ENCODE results near the gene MAT2B. TPM values are rescaled to one million over a fixed set of nuclear protein-coding genes. Genes with fewer than 3 reads are reported as not detected.

Gene MAT2B
- total and polyA plus RNA-seq, 2 of the 13 experiments (the other 11 are each of a cell fraction or from before 2014, with no cell fraction given): 20.2 to 37.1 TPM

DNA sequence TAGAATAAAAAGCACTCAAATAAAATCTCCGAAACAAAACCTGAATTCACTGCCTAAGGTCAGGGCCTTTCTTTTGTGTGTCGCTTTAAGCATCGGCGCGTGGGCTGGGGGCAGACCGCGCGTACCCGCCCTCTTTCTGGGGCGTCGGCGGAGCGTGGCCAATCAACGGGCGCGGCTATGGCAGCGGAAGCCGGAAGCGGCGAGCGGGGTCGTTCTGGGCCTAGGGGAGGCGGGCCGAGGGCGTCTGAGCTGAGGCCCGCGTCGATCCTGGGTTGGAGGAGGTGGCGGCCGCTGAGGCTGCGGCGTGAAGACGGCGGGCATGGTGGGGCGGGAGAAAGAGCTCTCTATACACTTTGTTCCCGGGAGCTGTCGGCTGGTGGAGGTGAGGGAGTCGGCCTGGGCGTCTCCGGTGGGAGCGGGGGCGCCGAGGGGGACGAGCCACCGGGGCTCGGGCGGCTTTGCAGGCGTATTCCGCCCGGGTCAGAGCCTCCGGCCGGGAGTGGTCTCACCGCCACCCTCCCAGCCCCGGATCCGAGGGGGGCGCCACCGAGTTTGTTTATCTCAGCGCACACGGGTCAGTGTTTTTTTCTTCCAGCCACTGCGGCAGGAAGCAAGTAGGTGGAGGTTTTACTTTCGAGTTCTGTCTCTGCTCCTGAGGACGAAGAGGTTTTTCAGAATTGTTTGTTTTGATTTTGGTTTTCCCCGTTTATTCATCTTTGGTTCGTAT is at the start of gene MAT2B (continued):
- no peak; the same call in 1 of the 2 replicates for TF ChIP-seq KDM5A (IDR thresholded peaks at IDR 0.05; ENCODE audit: borderline replicate concordance, low read length)
- no peak for TF ChIP-seq SCMH1 (CRISPR knock-in tag; IDR thresholded peaks at IDR 0.05; ENCODE audit: borderline replicate concordance)
- TF ChIP-seq ZNF251 (CRISPR knock-in tag; IDR thresholded peaks at IDR 0.05): no peak
- peak; percentile 23; the same call in 1 of the 2 replicates for TF ChIP-seq ZNF460 (CRISPR knock-in tag; IDR thresholded peaks at IDR 0.05; ENCODE audit: borderline replicate concordance)
- TF ChIP-seq ZNF501 (CRISPR knock-in tag; IDR thresholded peaks at IDR 0.05): peak; percentile 37; the same call in 1 of the 2 replicates
- 0 out of 2 replicates have a peak, but pooled peaks have one; percentile 35 for TF ChIP-seq SRY (CRISPR knock-in tag; IDR thresholded peaks at IDR 0.05)
- 0 out of 2 replicates have a peak, but pooled peaks have one; percentile 15 for TF ChIP-seq HMG20A (CRISPR knock-in tag; IDR thresholded peaks at IDR 0.05; ENCODE audit: borderline replicate concordance)
- TF ChIP-seq ZFYVE20 (CRISPR knock-in tag; IDR thresholded peaks at IDR 0.05; ENCODE audit: borderline replicate concordance, low read depth): no peak
- no peak for TF ChIP-seq ARNT (IDR thresholded peaks at IDR 0.05)
- TF ChIP-seq KDM2A (CRISPR knock-in tag; IDR thresholded peaks at IDR 0.05; ENCODE audit: borderline replicate concordance, low read depth): peak; percentile 93
- TF ChIP-seq DNMT1 (CRISPR knock-in tag; IDR thresholded peaks at IDR 0.05): no peak

DNA sequence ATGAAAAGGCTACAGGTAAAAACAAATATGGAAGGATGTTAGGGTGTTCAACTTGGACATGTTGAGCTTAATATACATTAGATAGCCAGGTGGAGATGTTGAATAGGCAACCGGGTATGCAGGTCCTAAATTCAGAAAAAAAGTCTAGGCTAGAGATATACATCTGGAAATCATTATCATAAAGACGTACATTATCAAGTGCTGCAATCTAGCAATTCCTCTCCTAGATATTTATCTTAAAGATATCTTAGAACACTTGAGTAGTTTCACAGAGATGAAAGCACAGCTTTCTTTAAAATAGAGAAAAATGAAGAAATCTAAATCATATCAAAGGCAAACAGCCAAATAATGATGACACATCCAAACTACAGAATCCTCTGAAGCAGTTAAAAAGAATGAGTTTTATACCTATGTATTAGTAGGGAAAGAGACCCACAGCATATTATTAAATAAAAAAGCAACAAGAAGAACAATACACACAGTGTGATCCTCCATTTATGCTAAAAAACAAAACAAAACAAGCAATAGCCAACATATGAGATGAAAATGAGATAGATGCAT is 49.3 kb upstream of the MAT2B start:
- WGBS (ENCODE audit: low lambda C conversion rate): 98% methylated on average over 2 of the region's 2 CpGs
- intact Hi-C loops (cut with micrococcal nuclease; ENCODE audit: unreplicated experiment): no loop called here
- BruUV-seq (replicated peaks): no TSS peak
- H3K4me1 ChIP-seq (ENCODE audit: insufficient read depth, low read length): peaks cover 14% of the 10 kb centered on the region
- H3K27ac ChIP-seq (ENCODE audit: extremely low read length, insufficient read depth, low read length): no peak overlapping the region
- H3K4me3 ChIP-seq (replicated peaks in 1 of 3; ENCODE audit: insufficient read depth in 1 of 3, low read depth in 2 of 3, low read length in 3 of 3): no peak overlapping the region
- H3K79me2 ChIP-seq (ENCODE audit: insufficient read depth, low read length): peaks cover 34% of the 10 kb centered on the region
- peaks cover 2 to 12% of the 10 kb centered on the region in 2 experiments; a peak in 3 of 5 replicates for H3K36me3 ChIP-seq (replicated peaks in 1 of 2; ENCODE audit: control insufficient read depth in 1 of 2, insufficient read depth in 2 of 2, low read length in 2 of 2)
- no peak for TF ChIP-seq CBX5 (CRISPR knock-in tag; IDR thresholded peaks at IDR 0.05; ENCODE audit: borderline replicate concordance)
- no peak for TF ChIP-seq MBD4 (IDR thresholded peaks at IDR 0.05; ENCODE audit: borderline replicate concordance, low read length)
- peak in 1 of 2 experiments; percentile 15; a peak in 1 of 4 replicates for TF ChIP-seq MAFK (conservative IDR thresholded peaks at IDR 0.05 in 1 of 2, IDR thresholded peaks at IDR 0.05 in 1 of 2; ENCODE audit: low read length in 2 of 2)
- no peak for TF ChIP-seq PHF21A (CRISPR knock-in tag; IDR thresholded peaks at IDR 0.05)
- no peak for TF ChIP-seq DNMT3B (CRISPR knock-in tag; conservative IDR thresholded peaks at IDR 0.05)
- TF ChIP-seq HDAC2 (CRISPR knock-in tag; IDR thresholded peaks at IDR 0.05): no peak
- no peaks in the 10 kb centered on the region for H3K9me3 ChIP-seq (ENCODE audit: low read length)
- ATAC-seq: no peak
- FAIRE-seq: no peak
- POLR2A ChIA-PET: interaction anchor here (1.2 to 2.0 kb wide), 2 partner anchors 8 to 18 kb away, joined by 3 to 11 read pairs; partner anchors contain the start of gene CCNG1
- H3K4me2 ChIP-seq (ENCODE audit: low read depth, low read length): no peak overlapping the region
- H4K20me1 ChIP-seq (ENCODE audit: insufficient read depth, low read length): no peaks in the 10 kb centered on the region
- H2AFZ ChIP-seq (ENCODE audit: low read length): no peak overlapping the region
- no peak for DNase-seq (ENCODE audit: low spot score)
- in situ Hi-C loops (cut with HindIII; ENCODE audit: extremely low pct_ligation_motif_present, low pct_unique_long_range_greater_than_20kb): no loop called here
- H3K27me3 ChIP-seq (ENCODE audit: control insufficient read depth in 1 of 2, insufficient read depth in 2 of 2, low read length in 2 of 2): peaks cover 0 to 4% of the 10 kb centered on the region in 2 experiments; a peak in 1 of 5 replicates
- H3K9ac ChIP-seq (ENCODE audit: insufficient read depth, low read depth, low read length): no peak overlapping the region
- CTCF ChIA-PET (ENCODE audit: low intra/inter-chr PET ratio, low total read pairs): no interaction called here
